ENCODE results near the gene GIPC1.
"Not testable (repeated sequence)": the region's sequence is repeated elsewhere in the genome, so short reads cannot be mapped to it uniquely, and the experiment has no call there.

The GIPC1 gene

DNA sequence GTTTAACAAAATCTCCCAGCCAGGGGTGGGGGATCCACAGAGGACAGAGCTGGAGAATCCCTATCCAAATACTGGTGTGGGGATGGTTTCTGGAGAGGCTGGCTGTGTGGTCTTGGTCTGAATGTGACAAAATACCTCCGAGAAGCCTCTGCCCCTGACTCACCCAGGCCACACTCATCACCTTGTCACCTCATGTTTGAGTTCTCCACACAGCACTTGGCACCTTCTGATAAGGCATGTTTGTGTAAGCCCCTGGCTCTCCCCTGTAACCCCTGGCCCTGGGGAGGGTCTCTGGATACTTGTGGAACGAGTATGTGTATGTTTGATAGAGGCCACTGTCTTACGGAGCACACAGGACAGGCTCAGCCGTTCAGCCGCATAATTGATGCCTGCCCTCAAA lies 48.1 kb upstream of the GIPC1 start:
- no peak for TF ChIP-seq EZH2 (IDR thresholded peaks at IDR 0.05; ENCODE audit: borderline replicate concordance, low read length)
- TF ChIP-seq, protein P1, sequence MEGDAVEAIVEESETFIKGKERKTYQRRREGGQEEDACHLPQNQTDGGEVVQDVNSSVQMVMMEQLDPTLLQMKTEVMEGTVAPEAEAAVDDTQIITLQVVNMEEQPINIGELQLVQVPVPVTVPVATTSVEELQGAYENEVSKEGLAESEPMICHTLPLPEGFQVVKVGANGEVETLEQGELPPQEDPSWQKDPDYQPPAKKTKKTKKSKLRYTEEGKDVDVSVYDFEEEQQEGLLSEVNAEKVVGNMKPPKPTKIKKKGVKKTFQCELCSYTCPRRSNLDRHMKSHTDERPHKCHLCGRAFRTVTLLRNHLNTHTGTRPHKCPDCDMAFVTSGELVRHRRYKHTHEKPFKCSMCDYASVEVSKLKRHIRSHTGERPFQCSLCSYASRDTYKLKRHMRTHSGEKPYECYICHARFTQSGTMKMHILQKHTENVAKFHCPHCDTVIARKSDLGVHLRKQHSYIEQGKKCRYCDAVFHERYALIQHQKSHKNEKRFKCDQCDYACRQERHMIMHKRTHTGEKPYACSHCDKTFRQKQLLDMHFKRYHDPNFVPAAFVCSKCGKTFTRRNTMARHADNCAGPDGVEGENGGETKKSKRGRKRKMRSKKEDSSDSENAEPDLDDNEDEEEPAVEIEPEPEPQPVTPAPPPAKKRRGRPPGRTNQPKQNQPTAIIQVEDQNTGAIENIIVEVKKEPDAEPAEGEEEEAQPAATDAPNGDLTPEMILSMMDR (IDR thresholded peaks at IDR 0.05; ENCODE audit: low read length) = no peak
- Histone ChIP-seq H3K27me3 (ENCODE audit: insufficient read depth, low read length) (no peaks in the 10 kb centered on the region), H3K79me2 (ENCODE audit: insufficient read depth, low read length) (peaks cover 6% of the 10 kb centered on the region; the same call in 1 of the 2 replicates), H3K9me2 (ENCODE audit: low read depth, low read length) (no peaks in the 10 kb centered on the region), H3K9ac (ENCODE audit: low read length) (no peak overlapping the region), H2AFZ (ENCODE audit: low read length) (no peak overlapping the region), H3K4me1 (ENCODE audit: insufficient read depth, low read length, severe bottlenecking) (peaks cover 15% of the 10 kb centered on the region), H3K36me3 (ENCODE audit: insufficient read depth, low read length) (peaks cover 7% of the 10 kb centered on the region; the same call in 1 of the 2 replicates), H3K27ac (ENCODE audit: low read depth, low read length, poor library complexity, severe bottlenecking) (no peak overlapping the region), H4K20me1 (ENCODE audit: insufficient read depth, low read length) (no peaks in the 10 kb centered on the region), H3F3A (ENCODE audit: insufficient read depth, low read length) (no peaks in the 10 kb centered on the region), H3K4me2 (ENCODE audit: low read length) (no peak overlapping the region), H3K4me3 (ENCODE audit: low read depth, low read length, poor library complexity, severe bottlenecking) (no peak overlapping the region), H3K9me3 (ENCODE audit: low read length) (no peaks in the 10 kb centered on the region)

DNA sequence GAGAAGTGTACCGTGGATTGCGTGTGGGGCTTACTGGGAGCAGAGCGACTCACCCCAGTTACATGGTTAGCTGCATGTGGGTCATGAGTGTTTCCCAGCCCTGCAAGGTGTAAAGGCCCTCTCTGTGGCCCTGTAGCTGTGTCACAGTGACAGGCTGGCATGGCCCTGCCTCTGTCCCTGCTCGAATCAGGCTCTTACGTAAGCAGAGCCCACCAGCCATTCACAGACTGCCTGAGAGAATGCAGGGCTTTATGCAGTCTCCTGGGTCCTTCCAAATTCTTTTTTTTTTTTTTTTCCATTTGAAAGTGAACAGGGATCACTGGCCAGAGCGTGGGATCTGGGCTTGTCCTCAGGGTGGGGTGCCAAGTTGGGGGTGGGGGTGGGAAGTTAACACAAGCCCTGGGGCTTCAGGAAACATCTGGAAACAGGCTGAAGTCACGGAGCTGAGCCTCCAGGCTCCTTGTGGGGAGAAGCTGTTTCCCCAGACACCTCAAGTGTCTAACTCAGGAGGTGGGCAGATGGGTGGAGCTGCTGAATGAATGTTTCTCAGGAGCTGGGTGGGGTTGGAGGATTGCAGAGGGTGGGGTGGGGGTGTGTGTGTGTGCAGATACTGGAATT lies 46.9 kb upstream of the GIPC1 start:
- Histone ChIP-seq H3K27me3 (ENCODE audit: insufficient read depth, low read length) (no peaks in the 10 kb centered on the region), H3K4me3 (ENCODE audit: low read depth, low read length, poor library complexity, severe bottlenecking) (no peak overlapping the region), H3K4me2 (ENCODE audit: low read length) (no peak overlapping the region), H3K9me3 (ENCODE audit: low read length) (no peaks in the 10 kb centered on the region), H3K4me1 (ENCODE audit: insufficient read depth, low read length, severe bottlenecking) (peaks cover 15% of the 10 kb centered on the region), H3F3A (ENCODE audit: insufficient read depth, low read length) (no peaks in the 10 kb centered on the region), H3K9me2 (ENCODE audit: low read depth, low read length) (no peaks in the 10 kb centered on the region), H3K79me2 (ENCODE audit: insufficient read depth, low read length) (peaks cover 6% of the 10 kb centered on the region; the same call in 1 of the 2 replicates), H3K9ac (ENCODE audit: low read length) (no peak overlapping the region), H3K27ac (ENCODE audit: low read depth, low read length, poor library complexity, severe bottlenecking) (no peak overlapping the region), H3K36me3 (ENCODE audit: insufficient read depth, low read length) (0 out of 2 replicates have a peak, but pooled peaks cover 3% of the 10 kb centered on the region), H4K20me1 (ENCODE audit: insufficient read depth, low read length) (no peaks in the 10 kb centered on the region), H2AFZ (ENCODE audit: low read length) (no peak overlapping the region)
- TF ChIP-seq EZH2 (IDR thresholded peaks at IDR 0.05; ENCODE audit: borderline replicate concordance, low read length) = no peak
- TF ChIP-seq, protein P1 (IDR thresholded peaks at IDR 0.05; ENCODE audit: low read length) = no peak

DNA sequence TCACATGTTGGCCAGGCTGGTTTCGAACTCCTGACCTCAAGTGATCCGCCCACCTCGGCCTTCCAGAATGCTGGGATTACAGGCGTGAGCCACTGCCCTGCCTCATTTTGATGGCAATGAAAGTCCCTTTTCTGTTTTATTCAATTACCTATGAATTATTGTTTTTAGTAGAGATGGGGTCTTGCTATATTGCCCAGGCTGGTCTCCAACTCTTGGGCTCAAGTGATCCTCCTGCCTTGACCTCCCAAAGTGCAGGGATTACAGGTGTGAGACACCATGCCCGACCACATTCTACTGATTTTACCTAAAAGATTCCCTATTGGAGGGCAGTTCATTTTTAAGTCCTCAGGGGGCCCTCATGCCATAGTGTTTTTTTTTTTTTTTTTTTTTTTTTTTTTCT lies 46.1 kb upstream of the GIPC1 start:
- H3K27ac ChIP-seq (ENCODE audit: low read depth, low read length, poor library complexity, severe bottlenecking); H3K9me2 ChIP-seq (ENCODE audit: low read depth, low read length); H4K20me1 ChIP-seq (ENCODE audit: insufficient read depth, low read length); H2AFZ ChIP-seq (ENCODE audit: low read length); H3F3A ChIP-seq (ENCODE audit: insufficient read depth, low read length); H3K9ac ChIP-seq (ENCODE audit: low read length); H3K79me2 ChIP-seq (ENCODE audit: insufficient read depth, low read length); H3K36me3 ChIP-seq (ENCODE audit: insufficient read depth, low read length); H3K4me3 ChIP-seq (ENCODE audit: low read depth, low read length, poor library complexity, severe bottlenecking); H3K9me3 ChIP-seq (ENCODE audit: low read length); H3K27me3 ChIP-seq (ENCODE audit: insufficient read depth, low read length); H3K4me2 ChIP-seq (ENCODE audit: low read length): not testable (repeated sequence)
- peaks cover 15% of the 10 kb centered on the region for H3K4me1 ChIP-seq (ENCODE audit: insufficient read depth, low read length, severe bottlenecking)

Measured in OCI-LY1 (cell line).